GM19467 (cell line): ENCODE measurements around the gene PDE3B.
A peak's percentile ranks its signal among the peaks of the same experiment; 100 is the strongest.
"Not testable (repeated sequence)": the region's sequence is repeated elsewhere in the genome, so short reads cannot be mapped to it uniquely, and the experiment has no call there.

Experiments used
- ATAC-seq: cut with Tn5 transposase; IDR thresholded peaks from one replicate; pipeline ENCODE4 v1.9.1; 2021; ENCODE audit warnings: mild to moderate bottlenecking, moderate library complexity; ENCODE audit not compliant: unreplicated experiment

PDE3B gene

DNA sequence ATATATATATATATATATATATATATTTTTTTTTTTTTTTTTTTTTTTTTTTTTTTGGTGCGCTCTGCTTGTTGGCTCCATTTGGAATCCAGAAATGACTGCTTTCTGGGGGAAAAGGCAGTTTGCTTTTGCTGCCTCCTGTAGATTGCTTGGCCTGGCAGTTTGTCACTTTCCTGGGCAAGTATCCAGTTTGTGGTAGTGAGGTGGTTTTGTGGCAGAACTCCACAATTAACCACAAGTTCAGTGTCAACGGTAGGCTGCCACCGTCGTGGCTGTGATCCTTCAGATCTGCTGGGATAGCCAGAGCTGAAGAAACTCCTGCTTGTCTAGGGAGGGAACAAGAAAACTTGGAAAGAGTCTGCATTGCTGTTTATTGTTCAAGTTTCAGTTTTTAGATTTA, 5.0 kb upstream of the PDE3B start:
- ATAC-seq, result no peak

DNA sequence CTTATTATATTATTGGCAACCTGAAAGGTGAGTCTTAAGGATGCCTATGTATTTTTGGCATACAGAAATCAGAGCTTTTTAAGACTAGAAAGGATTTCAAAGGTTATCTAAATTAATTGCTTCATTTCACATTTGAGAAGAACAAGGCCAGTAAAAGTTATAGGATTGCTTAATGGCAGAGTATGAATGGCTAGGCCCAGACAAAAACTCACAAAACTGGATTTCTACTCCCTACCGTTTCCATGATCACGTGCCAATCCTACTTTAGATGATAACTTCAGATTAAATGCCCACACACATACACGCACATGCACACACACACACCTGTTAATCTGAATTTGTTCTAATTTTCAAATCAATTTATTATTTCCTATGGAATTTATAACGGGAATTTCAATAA, 1.8 kb upstream of the PDE3B start:
- ATAC-seq, result no peak

DNA sequence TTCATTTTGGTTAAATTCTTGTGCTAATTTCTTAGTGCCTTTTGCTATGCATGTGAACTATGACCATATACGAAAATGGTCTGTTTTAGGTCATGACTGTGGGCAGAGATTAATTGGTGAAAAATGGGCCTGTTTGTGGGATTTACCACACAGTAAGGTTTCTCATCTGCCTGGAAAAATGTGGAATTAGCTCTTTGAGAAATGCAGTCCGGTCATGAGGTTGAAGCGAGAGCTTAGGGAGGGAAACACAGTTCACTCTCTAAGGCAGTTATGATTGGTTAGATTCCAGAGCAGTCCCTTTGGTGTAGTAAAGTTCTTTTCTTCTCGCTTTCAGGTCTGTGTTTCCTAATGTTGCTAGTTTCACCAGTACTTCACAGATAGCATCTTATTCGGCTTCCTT, 1.2 kb upstream of the PDE3B start:
- ATAC-seq, result no peak

DNA sequence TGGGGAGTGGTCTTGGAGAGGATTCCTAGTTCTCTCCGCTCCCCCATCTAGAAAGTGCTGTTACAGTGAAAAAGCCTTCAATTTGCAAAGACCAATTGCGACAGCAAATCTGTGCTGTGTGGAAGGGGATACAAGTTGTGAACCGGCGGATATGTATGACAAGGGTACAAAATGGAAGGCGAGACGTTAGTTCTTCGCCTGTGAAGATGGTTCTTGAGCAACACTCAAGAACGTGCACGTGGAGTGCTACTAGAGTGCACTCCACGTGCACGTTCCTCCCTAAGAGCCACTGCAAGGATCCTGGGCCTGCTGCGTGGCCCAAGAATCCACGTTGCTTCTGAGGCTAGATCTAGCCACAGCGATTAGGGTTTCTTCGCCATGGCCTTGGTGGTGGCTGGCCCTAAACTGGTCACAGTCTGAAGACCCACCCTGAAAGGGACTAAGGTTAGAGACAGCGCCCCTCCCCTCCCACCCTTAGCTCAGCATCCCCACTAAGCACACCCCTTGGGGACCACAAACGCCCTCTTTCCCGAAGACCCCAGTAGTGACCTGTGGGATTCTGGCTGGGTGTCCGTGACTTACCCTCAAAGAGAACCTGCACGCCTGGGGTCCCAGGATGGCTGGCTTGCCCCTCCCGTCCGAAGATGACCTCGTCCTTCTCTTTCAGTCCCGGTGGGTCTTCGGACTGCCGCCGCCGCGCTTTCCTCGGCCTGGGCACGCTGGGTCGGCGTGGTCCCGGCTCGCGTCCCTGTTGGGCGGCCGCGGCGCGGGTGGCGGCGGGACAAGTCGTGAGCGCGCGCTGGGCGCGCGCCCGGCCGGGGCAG, 519 bp upstream of the PDE3B start:
- no peak for ATAC-seq

DNA sequence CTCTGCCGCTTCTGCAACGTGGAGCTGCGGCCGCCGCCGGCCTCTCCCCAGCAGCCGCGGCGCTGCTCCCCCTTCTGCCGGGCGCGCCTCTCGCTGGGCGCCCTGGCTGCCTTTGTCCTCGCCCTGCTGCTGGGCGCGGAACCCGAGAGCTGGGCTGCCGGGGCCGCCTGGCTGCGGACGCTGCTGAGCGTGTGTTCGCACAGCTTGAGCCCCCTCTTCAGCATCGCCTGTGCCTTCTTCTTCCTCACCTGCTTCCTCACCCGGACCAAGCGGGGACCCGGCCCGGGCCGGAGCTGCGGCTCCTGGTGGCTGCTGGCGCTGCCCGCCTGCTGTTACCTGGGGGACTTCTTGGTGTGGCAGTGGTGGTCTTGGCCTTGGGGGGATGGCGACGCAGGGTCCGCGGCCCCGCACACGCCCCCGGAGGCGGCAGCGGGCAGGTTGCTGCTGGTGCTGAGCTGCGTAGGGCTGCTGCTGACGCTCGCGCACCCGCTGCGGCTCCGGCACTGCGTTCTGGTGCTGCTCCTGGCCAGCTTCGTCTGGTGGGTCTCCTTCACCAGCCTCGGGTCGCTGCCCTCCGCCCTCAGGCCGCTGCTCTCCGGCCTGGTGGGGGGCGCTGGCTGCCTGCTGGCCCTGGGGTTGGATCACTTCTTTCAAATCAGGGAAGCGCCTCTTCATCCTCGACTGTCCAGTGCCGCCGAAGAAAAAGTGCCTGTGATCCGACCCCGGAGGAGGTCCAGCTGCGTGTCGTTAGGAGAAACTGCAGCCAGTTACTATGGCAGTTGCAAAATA, 816 bp downstream of the PDE3B start:
- ATAC-seq, result peak; percentile 43

DNA sequence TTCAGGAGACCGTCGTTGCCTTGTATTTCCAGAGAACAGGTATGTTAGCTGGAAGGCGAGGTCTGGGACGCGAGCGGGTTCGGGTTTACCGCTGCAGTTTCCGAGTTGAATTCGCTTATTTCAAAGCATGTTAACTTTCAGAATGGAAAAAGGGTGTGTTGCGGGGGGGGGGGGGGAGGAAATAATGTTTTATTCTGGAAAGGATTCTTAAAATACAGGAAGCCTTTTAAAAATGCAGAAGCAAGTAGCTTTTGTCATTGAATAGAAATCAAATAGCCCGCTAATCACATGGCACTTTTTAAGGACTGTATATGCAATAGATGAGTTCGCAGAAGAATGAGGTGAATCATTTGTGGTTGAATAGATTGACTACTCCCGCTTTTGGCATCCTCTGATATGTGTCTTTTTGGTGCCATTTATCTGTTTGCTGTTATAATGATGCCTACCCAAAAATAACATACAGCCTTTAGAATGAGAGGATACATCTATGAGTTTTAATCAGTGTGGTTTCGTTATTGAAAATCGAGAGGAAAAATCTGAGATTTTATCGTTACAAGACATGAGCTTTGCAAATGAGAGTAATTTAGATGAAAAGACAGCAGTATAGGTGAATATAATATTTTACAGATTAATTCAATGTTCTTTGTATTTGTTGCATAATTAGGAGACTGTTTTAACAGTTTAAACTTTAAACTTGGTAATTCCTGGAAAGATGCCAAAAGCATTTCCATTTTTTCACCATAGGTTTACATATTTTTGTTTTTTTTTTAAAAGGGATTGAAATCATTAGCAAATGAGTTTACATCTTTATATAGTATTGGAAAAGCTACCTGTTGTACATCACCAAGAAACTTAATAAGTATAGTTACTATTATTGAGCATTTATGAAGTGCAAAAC, 1.7 kb downstream of the PDE3B start:
- ATAC-seq, result no peak

DNA sequence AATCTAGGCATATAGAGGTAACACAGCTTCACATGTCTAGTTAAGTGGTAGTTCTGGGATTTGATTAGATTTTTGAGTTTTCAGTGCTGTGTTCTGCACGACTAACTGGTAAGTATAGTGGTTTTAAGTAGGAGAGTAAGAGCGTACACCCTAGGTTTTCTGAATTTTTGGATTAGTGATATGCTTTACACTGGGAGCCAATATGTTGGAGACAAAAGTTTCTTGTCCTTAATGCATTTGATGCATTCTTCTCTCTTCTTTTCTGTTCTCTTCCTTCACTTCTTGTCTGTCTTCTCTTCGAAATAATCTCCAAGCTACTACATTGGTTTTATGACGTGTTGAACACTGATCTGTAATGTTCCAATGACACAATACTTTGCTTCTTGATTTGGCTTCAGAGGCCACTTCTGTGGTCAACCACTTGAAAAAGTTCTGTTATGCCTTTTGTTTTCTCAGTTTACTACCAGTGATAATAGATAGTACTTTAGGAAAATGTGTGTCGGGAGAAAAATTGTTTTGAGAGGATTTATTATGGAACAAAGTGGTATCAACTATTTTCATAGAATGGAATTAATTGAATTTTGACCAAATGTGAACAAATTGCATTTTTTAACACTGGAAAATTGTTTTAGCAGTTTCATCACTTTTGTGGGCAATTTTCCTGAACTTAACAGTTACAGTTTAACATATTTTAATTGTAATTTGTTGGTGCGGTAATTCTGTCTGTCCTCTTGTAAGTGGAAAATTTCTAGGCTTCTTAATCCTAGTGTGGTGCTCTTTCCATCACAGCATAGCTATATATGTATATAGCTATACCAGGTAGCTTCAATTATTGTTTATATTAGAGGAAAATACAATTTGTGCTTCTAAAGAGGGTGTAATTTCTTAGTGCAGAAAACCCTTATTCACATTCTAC, 2.6 kb downstream of the PDE3B start:
- no peak for ATAC-seq

DNA sequence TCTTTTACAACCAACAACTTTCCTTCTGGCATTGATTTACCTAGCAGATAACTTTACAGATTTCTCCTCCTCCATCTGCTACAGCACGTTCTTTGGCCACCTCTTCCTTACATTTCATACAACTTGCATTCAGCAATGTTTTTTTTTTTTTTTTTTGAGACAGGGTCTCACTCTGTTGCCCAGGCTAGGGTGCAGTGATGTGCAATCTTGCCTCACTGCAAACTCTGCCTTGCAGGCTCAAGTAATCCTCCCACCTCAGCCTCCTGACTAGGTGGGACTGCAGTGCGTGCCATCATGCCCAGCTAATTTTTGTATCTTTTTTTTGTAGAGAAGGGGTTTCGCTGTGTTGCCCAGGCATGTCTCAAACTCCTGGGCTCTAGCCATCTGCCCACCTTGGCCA, 6.5 kb downstream of the PDE3B start:
- no peak for ATAC-seq

DNA sequence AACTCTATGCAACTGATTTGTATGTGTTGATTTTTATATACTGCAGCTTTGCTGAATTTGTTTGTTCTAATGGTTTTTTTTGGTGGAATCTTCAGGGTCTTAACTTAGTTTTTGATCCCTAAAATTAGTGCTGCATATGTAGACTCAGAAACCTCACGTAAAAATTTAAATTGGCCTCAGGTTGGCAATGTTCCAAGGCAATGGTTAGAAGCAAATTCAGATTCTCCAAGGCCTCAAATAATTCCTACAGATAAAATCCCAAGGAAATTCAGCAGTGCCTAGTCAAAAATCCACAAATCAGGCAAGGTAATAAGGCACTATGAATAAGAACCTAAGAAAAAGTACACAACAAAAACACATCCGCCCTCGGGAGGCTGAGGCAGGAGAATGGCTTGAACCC, 9.5 kb downstream of the PDE3B start:
- ATAC-seq, result no peak

DNA sequence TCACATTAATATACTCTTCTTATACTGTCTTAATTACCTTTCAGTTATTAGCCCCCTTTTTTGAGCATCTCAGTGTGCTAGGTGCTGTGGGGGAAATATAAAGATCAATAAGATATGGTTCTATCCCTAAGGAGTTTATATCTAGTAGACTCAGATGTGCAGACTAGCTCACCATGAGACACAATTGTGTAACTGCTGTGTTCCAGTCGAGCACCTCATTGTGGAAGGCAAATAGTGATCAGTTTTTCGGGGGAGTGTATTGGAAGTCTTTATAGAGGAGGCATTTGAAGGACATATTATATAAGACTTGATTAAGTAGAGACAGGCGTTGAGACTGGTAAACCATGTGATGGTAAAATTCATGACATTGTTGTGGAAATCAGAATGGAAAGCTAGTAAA, 11.8 kb downstream of the PDE3B start:
- no peak for ATAC-seq

DNA sequence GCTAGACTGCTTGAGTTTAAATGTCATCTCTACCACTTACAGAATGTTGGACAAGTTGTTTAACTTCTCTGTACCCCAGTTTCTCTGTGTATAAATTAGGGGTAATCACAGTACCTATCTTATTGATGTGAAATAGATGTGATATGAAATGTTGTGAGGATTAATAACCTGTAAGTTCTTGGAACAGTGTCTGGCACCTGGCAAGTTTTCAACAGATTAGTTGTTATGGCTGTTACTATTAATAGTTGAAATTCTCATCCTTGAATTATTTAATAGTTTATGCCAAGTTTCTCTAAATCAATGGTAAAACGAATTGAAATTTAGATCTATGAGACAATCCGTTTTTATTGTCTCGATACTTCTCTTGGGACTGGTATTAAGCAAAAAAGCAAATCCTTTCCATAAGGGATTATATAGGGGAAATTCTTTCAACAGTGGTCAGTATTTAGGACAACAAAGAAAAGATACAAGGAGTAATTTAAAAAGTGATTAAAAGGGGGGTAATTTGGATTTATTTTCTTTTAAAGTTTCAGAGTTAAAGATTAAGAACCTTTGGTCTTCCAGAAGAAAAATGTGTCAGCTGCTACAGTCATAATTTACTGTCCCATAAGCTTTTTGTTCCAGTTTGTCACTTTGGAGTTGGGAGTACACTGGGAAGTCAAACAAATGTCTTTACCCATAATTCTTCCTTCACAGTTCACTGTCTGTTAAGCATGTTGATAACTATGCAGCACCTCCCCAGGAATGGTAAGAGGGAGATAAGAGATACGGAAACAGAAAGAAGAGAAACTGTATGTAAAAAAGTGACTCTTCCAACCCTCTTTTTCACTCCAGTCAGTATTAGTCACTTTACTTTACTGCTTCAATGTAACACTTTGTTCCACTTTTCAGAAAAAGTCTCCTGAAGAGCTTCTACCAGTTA, 13.2 kb downstream of the PDE3B start:
- ATAC-seq, result no peak

DNA sequence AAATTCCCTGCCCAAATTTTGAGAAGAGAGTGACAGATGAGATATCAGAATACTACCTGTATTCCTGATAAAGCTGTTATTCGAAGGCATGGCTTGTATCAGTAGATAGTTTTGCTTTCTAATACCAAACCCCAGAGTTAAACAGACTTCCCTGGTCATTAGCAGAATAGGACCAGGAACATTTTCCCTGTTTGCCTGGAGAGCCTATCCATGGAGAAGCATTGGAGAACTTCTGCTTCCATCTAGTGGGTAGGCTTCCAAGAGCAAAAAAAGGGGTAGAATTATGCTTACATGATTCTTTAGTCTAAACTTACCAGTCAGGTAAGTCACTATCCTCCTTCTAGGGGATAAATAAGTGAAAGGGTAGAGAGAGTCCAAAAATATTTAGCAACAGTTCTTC, 14.2 kb downstream of the PDE3B start:
- no peak for ATAC-seq

DNA sequence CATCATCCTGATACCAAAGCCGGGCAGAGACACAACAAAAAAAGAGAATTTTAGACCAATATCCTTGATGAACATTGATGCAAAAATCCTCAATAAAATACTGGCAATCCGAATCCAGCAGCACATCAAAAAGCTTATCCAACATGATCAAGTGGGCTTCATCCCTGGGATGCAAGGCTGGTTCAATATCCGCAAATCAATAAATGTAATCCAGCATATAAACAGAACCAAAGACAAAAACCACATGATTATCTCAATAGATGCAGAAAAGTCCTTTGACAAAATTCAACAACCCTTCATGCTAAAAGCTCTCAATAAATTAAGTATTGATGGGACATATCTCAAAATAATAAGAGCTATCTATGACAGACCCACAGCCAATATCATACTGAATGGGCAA, 21.3 kb downstream of the PDE3B start:
- not testable (repeated sequence) for ATAC-seq

DNA sequence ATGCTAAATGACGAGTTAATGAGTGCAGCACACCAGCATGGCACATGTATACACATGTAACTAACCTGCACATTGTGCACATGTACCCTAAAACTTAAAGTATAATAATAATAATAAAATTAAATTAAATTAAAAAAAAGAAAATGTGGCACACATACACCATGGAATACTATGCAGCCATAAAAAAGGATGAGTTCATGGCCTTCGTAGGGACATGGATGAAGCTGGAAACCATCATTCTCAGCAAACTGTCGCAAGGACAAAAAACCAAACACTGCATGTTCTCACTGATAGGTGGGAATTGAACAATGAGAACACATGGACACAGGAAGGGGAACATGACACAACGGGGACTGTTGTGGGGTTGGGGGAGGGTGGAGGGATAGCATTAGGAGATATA, 23.7 kb downstream of the PDE3B start:
- ATAC-seq, result not testable (repeated sequence)

DNA sequence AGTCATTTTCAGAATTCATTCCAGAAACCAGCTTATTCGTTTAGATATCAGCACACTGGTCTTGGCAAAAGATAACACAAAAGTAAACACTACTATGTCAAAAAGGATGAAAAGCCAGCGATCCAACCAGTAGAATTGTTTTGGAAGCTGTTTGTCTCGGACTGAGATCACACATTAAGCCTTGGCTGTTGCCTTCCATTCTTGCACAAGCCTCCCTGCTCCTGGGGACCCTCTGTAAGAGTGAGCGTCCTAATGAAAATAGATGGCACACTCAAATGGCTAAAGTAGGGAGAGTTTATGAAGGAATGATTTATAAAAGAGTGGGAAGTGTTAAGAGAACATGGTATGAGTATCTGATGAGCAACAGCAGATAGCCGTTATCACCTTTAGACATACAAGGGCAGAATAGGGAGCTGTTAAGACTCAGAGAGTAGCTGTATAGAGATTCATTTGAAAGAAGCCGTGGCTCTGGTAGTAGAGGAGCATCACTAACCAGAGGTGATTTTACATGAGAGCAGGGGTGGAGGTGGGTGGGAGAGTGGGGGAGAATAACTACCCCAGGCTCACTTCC, 25.2 kb downstream of the PDE3B start:
- no peak for ATAC-seq

DNA sequence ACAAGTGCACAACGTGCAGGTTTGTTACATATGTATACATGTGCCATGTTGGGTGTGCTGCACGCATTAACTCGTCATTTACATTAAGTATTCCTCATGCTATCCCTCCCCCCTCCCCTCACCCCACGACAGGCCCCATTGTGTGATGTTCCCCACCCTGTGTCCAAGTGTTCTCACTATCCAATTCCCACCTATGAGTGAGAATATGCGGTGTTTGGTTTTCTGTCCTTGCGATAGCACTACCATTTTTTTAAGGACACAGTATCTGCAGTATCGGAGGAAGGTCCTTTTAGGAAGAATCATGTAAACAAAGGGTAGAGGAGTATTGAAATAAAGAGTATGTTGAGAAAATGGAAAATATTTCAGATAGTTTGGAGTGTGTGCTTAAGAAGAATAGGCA, 25.9 kb downstream of the PDE3B start:
- ATAC-seq, result no peak

DNA sequence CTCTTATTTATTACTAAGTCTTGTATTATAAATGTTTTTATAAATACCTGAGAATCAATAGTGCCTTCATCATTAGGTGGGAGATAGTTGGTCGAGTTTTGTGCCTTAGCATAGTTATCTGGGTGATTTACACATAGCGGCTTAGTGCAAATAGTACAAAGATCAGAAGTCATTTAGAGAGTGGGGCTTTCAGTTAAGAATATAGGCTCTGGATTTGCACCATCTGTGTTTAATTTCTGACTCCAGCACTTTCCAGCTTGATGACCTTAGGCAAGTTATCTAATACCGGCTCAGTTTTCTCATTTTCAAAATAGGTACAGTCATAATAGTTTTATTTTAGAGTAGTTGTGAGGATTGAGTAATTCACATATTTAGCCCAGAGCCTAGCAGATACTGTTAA, 26.4 kb downstream of the PDE3B start:
- no peak for ATAC-seq

DNA sequence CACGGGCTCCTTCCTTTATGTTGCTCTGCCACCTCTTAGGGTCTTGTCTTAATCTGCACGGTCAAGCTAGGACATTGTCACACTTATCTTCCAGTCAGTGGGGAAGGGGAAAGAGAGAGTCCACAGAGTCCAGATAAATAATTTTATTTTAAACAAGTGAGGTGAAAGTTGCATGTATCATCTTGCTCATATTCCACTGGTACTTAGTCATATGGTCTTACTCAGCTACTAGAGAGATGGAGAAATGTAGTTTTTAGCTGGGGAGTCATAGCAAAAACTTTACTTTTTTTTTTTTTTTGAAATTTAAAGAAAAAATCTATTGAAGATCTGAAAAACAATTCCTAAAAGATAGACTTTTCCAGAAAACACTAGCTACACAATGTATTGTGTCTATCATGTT, 29.0 kb downstream of the PDE3B start:
- ATAC-seq, result no peak

DNA sequence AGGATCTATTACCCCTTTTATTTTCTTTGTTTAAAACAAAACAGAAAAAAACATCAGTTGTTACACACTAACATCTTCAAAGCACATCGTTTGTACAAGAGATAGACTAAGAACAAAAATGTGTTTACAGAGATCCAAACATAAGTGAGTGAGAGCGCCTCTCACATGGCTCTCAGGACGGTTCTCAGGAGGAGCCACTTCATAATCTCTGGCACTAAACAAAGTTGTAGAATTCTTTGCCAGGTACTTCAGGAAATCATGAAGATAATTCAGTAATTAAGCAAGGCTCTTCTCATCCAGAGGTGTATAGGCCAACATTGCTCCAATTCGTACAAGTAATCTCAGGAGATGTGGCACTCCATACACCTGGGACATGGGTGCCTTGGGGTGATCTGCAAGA, 29.8 kb downstream of the PDE3B start:
- no peak for ATAC-seq
